Bronchial epithelial cell (primary cell): Measurements from ENCODE around the gene AP1G1. TPM values are rescaled to one million over a fixed set of nuclear protein-coding genes. Genes with fewer than 3 reads are reported as not detected.
A peak's percentile ranks its signal among the peaks of the same experiment; 100 is the strongest.
"Not testable (repeated sequence)": the region's sequence is repeated elsewhere in the genome, so short reads cannot be mapped to it uniquely, and the experiment has no call there.

ENCODE experiments used
- DNase-seq: peaks from one replicate; pipeline ENCODE4 v3.0.0-alpha.2; 2010; ENCODE audit warnings: low read depth
- FAIRE-seq: peaks from 2 replicates; lab custom pipeline; 2011; peaks lifted over from hg19 to GRCh38; lab: Jason Lieb, UNC
- H3K27me3 ChIP-seq: 2 replicates; pipeline ENCODE4 v1.5.1; 2011; ENCODE audit warnings: low read length; ENCODE audit not compliant: control insufficient read depth, insufficient read depth
- H3K36me3 ChIP-seq: 2 replicates; pipeline ENCODE4 v1.5.1; 2011; ENCODE audit warnings: low read length; ENCODE audit not compliant: control insufficient read depth, insufficient read depth
- H3K4me3 ChIP-seq: 2 replicates; pipeline ENCODE4 v1.5.1; 2011; ENCODE audit warnings: mild to moderate bottlenecking, low read depth, low read length, control low read depth
- CTCF ChIP-seq: IDR thresholded peaks from 2 replicates; pipeline ENCODE4 v1.5.1; 2011; ENCODE audit warnings: mild to moderate bottlenecking, moderate library complexity, low read length, control low read depth, inconsistent platforms; ENCODE audit not compliant: insufficient read depth, severe bottlenecking
- total RNA-seq: library from RNA; depleted of rRNA; stranded (reverse); fragments of >200 nt; gene quantifications from 2 replicates; pipeline ENCODE4 v1.2.1, GENCODE V29; 2014

AP1G1 gene
- total RNA-seq, 1 donor from 2014 or later, result 29.5 TPM

- peak; percentile 66 for DNase-seq
- Histone ChIP-seq H3K27me3 (no peaks in the 10 kb centered on the region), H3K36me3 (peaks cover 15% of the 10 kb centered on the region), H3K4me3 (peak within 1 kb of the TSS; percentile 99)
- no peak for FAIRE-seq
- no peak for TF ChIP-seq CTCF
Observed at GRCh38 chr16:71845639-71846430, 37.2 kb upstream of the AP1G1 start, which contains the start of gene ATXN1L. ATXN1L (plus strand) TSS chr16:71845976; CDS start chr16:71849741, 3,765 bp downstream.

GRCh38 chr16:71843572-71843971, 34.9 kb upstream of the AP1G1 start:
- H3K36me3 ChIP-seq, result peaks cover 2% of the 10 kb centered on the region
- H3K4me3 ChIP-seq, result no peak overlapping the region
- no peaks in the 10 kb centered on the region for H3K27me3 ChIP-seq
- TF ChIP-seq CTCF, result no peak
- FAIRE-seq (no peak), DNase-seq (no peak)

GRCh38 chr16:71840052-71840451, 31.4 kb upstream of the AP1G1 start:
- TF ChIP-seq CTCF, result no peak
- Histone ChIP-seq H3K27me3 (no peaks in the 10 kb centered on the region), H3K36me3 (no peaks in the 10 kb centered on the region), H3K4me3 (no peak overlapping the region)
- FAIRE-seq (no peak), DNase-seq (no peak)

- Histone ChIP-seq H3K27me3 (no peaks in the 10 kb centered on the region), H3K36me3 (no peaks in the 10 kb centered on the region), H3K4me3 (no peak overlapping the region)
- DNase-seq, result no peak
- FAIRE-seq, result no peak
- TF ChIP-seq CTCF, result no peak
Observed at GRCh38 chr16:71837150-71837549, 28.5 kb upstream of the AP1G1 start.

GRCh38 chr16:71834291-71834690, 25.7 kb upstream of the AP1G1 start:
- DNase-seq (no peak), FAIRE-seq (no peak)
- TF ChIP-seq CTCF, result no peak
- Histone ChIP-seq H3K4me3 (no peak overlapping the region), H3K36me3 (no peaks in the 10 kb centered on the region), H3K27me3 (no peaks in the 10 kb centered on the region)

GRCh38 chr16:71832112-71832511, 23.5 kb upstream of the AP1G1 start:
- H3K36me3 ChIP-seq, DNase-seq, H3K27me3 ChIP-seq, H3K4me3 ChIP-seq, FAIRE-seq: not testable (repeated sequence)

GRCh38 chr16:71831698-71832097, 23.1 kb upstream of the AP1G1 start:
- H3K27me3 ChIP-seq, H3K4me3 ChIP-seq, FAIRE-seq, DNase-seq, H3K36me3 ChIP-seq: not testable (repeated sequence)
